ENCODE results near the gene ATP10A.

The ATP10A gene

DNA sequence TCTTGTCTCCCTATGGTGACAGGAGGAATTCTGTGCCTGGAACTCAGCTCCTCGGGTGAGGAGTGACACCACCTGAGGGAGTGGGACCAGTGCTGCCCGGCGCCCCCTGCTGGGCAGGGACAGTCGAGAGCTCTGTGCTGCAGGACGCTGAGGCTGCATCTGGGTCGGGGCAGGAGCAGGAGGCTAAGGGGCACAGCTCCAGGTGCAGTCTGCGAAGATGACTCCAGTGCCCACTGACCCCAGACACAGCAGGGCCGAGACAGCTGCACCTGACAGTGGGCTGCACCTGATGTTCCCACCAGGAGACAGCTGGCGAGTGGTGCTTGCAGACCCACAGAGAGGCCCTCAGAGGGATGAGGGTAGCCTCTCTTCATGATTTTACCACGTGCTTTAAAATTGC lies 152.9 kb downstream of the ATP10A start:
- Histone ChIP-seq H3K27ac (ENCODE audit: low read depth, low read length) (no peak overlapping the region), H3K79me2 (ENCODE audit: control insufficient read depth, insufficient read depth, low read length, unreplicated experiment) (no peaks in the 10 kb centered on the region), H3K36me3 (ENCODE audit: insufficient read depth, low read length) (no peaks in the 10 kb centered on the region), H3K4me1 (ENCODE audit: control insufficient read depth, insufficient read depth, low read length, unreplicated experiment) (no peaks in the 10 kb centered on the region), H3K4me3 (ENCODE audit: low read depth, low read length) (no peak overlapping the region), H2AFZ (ENCODE audit: low read length, unreplicated experiment) (no peak overlapping the region), H3K27me3 (ENCODE audit: insufficient read depth, low read length) (no peaks in the 10 kb centered on the region)

DNA sequence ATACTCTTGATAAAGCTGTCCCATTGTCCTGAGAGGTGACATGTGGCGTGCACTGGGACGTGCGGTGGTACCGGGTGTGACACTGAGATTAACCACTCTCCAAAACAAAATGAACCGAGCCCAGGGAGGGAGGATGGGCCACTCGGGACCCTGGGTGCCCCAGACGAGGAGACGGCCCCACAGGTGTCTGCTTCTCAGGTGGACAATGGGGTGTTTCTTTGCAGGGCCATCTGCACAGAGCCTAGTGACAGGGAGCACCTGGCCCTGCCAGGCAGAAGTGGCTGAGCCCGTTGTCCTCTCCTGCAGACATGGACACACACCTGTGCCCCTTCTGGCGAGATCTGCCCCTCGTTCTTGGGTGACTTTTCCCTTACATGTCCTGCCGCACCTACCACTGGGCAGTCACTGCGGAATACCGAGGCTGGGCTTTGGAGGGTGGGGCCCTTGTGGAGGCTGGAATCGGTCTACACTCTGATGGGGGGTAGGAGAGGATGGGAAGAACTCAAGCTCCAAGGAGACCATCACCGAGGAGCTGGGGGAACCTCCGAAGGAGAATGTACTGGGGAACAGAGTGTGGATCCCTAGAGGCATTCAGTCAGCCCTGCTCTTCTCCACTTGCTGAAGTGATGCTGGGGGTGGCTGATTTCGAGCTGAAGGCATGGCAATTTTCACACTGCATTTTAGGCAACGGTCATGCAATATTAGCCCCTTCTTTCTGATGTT lies 153.5 kb downstream of the ATP10A start:
- no peak overlapping the region for H2AFZ ChIP-seq (ENCODE audit: low read length, unreplicated experiment)
- H3K4me1 ChIP-seq (ENCODE audit: control insufficient read depth, insufficient read depth, low read length, unreplicated experiment): no peaks in the 10 kb centered on the region
- no peaks in the 10 kb centered on the region for H3K79me2 ChIP-seq (ENCODE audit: control insufficient read depth, insufficient read depth, low read length, unreplicated experiment)
- no peaks in the 10 kb centered on the region for H3K27me3 ChIP-seq (ENCODE audit: insufficient read depth, low read length)
- no peak overlapping the region for H3K27ac ChIP-seq (ENCODE audit: low read depth, low read length)
- H3K4me3 ChIP-seq (ENCODE audit: low read depth, low read length): no peak overlapping the region
- no peaks in the 10 kb centered on the region for H3K36me3 ChIP-seq (ENCODE audit: insufficient read depth, low read length)

DNA sequence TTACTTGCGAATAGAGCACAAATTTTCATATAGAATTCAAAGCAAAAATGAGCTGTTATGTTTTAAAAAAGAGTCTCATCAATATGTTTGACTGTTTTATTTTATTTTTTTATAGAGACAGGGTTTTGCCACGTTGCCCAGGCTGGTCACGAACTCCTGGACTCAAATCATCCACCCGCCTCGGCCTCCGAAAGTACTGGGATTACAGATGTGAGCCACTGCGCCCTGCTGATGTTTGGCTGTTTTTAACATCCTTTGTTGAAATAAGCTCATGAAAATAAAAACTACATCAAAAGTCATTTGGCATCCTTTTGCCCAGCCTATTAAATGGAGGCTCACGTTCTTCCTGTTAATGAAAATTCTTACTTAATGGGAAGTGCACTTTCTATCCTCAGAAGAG lies 154.7 kb downstream of the ATP10A start:
- H3K27ac ChIP-seq (ENCODE audit: low read depth, low read length): no peak overlapping the region
- H3K4me1 ChIP-seq (ENCODE audit: control insufficient read depth, insufficient read depth, low read length, unreplicated experiment): no peaks in the 10 kb centered on the region
- H2AFZ ChIP-seq (ENCODE audit: low read length, unreplicated experiment): no peak overlapping the region
- H3K36me3 ChIP-seq (ENCODE audit: insufficient read depth, low read length): no peaks in the 10 kb centered on the region
- no peak overlapping the region for H3K4me3 ChIP-seq (ENCODE audit: low read depth, low read length)
- H3K79me2 ChIP-seq (ENCODE audit: control insufficient read depth, insufficient read depth, low read length, unreplicated experiment): no peaks in the 10 kb centered on the region
- H3K27me3 ChIP-seq (ENCODE audit: insufficient read depth, low read length): no peaks in the 10 kb centered on the region

DNA sequence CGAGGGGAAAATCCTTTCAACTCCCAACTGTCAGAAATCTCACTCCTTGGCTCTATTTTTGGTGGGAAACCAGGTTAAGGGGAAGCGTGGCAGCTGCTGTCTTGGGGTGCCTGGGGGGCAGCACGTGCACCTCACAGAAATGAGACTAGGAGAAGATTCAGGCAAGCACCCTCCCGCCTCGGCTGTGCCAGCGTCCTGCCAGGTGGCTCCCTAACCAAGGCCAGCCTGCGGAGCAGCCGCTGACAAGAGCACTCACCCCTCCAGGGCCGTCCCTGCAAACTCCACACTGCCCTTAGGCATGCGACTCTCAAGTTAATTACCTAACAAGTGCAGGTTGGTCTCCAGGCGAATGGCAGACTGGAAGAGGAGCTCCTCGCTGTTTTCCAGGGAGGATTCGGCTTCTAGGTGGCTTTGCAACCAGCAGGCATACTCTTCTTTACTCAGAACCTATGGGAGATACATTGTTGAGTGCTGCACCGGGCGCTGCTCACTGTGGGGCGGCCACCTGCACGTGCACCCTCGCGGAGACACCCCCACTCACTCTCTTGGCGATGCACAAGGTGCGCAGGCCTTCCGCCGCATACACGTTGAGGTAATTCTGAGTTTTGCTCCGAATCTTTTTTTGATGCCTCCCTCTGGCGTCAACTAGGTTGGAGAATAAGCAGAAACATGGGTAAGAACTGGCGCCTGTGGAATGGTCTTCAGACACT lies 155.3 kb downstream of the ATP10A start:
- H3K36me3 ChIP-seq (ENCODE audit: insufficient read depth, low read length): no peaks in the 10 kb centered on the region
- H3K79me2 ChIP-seq (ENCODE audit: control insufficient read depth, insufficient read depth, low read length, unreplicated experiment): no peaks in the 10 kb centered on the region
- no peaks in the 10 kb centered on the region for H3K27me3 ChIP-seq (ENCODE audit: insufficient read depth, low read length)
- no peak overlapping the region for H3K27ac ChIP-seq (ENCODE audit: low read depth, low read length)
- H3K4me3 ChIP-seq (ENCODE audit: low read depth, low read length): no peak overlapping the region
- H2AFZ ChIP-seq (ENCODE audit: low read length, unreplicated experiment): no peak overlapping the region
- no peaks in the 10 kb centered on the region for H3K4me1 ChIP-seq (ENCODE audit: control insufficient read depth, insufficient read depth, low read length, unreplicated experiment)

DNA sequence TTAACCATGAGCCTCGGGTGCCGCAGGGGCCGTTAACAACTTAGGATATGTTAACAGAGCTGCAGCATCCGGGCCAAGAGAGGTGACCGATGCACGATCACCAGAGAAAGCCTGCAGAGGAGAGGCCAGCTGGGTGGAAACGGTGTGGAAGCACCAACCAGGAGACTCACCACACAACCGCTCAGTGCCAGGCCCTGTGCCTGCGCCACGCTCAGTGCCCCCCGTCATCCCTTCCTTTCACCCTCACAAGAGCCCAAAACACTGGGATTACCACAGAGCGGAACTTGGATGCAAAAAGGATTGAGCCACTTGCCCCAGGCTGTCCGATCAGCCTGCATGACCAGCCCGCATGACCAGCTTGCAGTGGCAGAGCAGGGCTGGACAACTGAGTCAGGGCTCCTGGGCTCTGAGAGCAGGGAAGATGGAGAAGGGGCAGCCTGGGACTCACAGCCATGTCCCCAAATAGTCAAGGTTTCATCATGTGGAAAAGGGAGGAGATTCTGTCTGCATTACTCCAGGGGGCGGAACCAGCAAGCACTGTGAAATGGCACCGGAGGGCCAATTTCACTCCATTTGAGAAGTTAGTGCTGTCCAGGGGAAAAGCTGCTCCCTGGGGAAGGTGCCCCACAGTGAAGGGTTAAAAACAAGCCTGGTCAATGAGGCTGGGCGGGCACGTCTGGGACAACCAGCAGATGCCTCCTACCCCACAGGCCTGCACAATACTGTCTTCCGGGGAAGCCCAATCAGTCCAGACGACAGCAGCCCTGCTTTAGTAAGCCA lies 156.8 kb downstream of the ATP10A start:
- Histone ChIP-seq H3K4me1 (ENCODE audit: control insufficient read depth, insufficient read depth, low read length, unreplicated experiment) (no peaks in the 10 kb centered on the region), H3K79me2 (ENCODE audit: control insufficient read depth, insufficient read depth, low read length, unreplicated experiment) (no peaks in the 10 kb centered on the region), H2AFZ (ENCODE audit: low read length, unreplicated experiment) (no peak overlapping the region), H3K36me3 (ENCODE audit: insufficient read depth, low read length) (no peaks in the 10 kb centered on the region), H3K27me3 (ENCODE audit: insufficient read depth, low read length) (no peaks in the 10 kb centered on the region), H3K4me3 (ENCODE audit: low read depth, low read length) (no peak overlapping the region), H3K27ac (ENCODE audit: low read depth, low read length) (no peak overlapping the region)

DNA sequence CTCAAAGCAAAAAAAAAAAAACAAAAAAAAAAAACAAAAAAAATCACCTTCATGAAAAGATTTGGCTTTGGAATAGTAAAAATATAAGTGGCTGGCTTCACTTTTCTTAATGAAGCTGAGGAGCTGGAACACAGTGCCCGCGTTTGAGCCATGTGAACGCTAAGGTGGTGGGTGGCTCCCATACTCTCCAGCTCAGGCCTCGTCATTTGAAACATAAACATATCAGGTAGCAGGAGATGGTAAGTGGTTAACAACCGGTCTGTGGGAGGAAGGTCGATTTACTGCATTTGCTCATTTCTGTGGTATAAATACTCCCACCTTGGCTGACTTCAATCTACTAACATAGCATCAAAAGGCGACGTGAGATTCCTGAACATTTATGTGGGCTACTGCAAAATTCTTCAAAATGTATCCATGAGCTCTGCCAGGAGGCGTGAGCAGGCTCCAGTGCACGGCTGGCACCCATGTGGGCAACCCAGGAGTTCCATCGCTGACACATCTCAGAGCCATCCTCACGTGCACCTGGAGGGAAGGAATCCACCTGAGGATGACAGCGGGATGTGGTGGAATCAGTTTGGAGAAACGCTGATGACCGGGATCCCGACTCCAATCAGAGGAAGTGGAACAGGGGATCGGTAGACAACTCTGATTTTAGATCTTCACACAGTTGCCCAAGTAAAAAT lies 157.6 kb downstream of the ATP10A start:
- H2AFZ ChIP-seq (ENCODE audit: low read length, unreplicated experiment): no peak overlapping the region
- H3K79me2 ChIP-seq (ENCODE audit: control insufficient read depth, insufficient read depth, low read length, unreplicated experiment): no peaks in the 10 kb centered on the region
- H3K4me3 ChIP-seq (ENCODE audit: low read depth, low read length): no peak overlapping the region
- H3K27me3 ChIP-seq (ENCODE audit: insufficient read depth, low read length): no peaks in the 10 kb centered on the region
- H3K27ac ChIP-seq (ENCODE audit: low read depth, low read length): no peak overlapping the region
- no peaks in the 10 kb centered on the region for H3K36me3 ChIP-seq (ENCODE audit: insufficient read depth, low read length)
- H3K4me1 ChIP-seq (ENCODE audit: control insufficient read depth, insufficient read depth, low read length, unreplicated experiment): no peaks in the 10 kb centered on the region

DNA sequence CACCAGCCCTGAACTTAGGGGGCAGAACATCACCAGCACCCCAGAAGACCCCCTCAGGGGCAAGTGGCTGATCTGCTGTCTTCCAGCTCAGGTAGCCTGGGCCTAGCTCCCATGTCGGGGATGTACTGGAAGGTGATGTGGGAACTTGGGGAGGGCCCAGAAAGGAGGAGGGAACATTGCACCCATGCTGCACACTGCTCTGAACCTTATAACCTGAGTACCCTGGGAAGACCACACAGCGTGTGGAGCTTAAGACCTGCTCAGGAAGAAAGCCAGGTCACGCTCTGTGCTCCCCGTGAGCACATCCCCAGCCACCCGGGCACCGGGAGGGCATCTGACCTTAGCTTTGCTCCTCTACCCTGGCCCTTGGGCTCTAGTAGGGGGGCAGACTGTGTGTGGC lies 159.4 kb downstream of the ATP10A start:
- H3K36me3 ChIP-seq (ENCODE audit: insufficient read depth, low read length): no peaks in the 10 kb centered on the region; the same call in 1 of the 2 replicates
- no peaks in the 10 kb centered on the region for H3K79me2 ChIP-seq (ENCODE audit: control insufficient read depth, insufficient read depth, low read length, unreplicated experiment)
- no peaks in the 10 kb centered on the region for H3K4me1 ChIP-seq (ENCODE audit: control insufficient read depth, insufficient read depth, low read length, unreplicated experiment)
- H3K4me3 ChIP-seq (ENCODE audit: low read depth, low read length): no peak overlapping the region
- no peak overlapping the region for H3K27ac ChIP-seq (ENCODE audit: low read depth, low read length)
- no peak overlapping the region for H2AFZ ChIP-seq (ENCODE audit: low read length, unreplicated experiment)
- no peaks in the 10 kb centered on the region for H3K27me3 ChIP-seq (ENCODE audit: insufficient read depth, low read length)

DNA sequence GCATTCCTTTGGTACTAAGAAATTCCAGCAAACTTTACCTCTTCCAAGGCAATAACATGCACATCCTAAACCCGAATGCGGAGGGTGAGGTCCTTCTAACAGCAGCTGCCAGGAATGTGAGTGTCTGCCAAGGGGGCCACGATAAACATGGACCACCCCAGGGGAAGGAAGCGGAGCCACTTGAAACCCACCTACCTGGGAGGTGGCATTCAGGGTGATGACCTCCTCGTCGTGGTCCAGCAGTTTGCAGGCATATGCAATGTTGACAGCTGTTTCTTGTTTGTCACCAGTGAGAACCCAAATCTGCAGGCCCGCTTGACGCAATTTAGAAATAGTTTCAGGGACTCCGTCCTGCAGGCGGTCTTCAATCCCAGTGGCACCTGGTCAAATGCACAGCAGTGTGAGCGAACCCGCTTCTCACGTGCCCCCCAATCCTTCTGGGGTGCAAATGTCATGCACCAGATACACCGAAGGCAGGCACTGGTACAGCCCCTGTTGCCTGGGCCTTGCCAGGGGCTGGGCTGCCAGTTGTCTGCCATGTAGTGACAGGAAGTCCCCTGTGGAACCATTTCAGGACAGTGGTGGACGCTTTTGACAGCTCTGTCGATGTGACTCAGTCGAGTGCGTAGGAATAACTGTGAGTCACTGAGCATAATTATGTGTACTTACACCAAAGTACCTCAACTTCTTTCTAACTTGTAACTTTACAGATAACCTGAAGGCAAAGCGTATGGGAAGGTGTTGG lies 161.2 kb downstream of the ATP10A start:
- Histone ChIP-seq H2AFZ (ENCODE audit: low read length, unreplicated experiment) (no peak overlapping the region), H3K27ac (ENCODE audit: low read depth, low read length) (no peak overlapping the region), H3K27me3 (ENCODE audit: insufficient read depth, low read length) (no peaks in the 10 kb centered on the region), H3K4me1 (ENCODE audit: control insufficient read depth, insufficient read depth, low read length, unreplicated experiment) (no peaks in the 10 kb centered on the region), H3K36me3 (ENCODE audit: insufficient read depth, low read length) (no peaks in the 10 kb centered on the region; the same call in 1 of the 2 replicates), H3K79me2 (ENCODE audit: control insufficient read depth, insufficient read depth, low read length, unreplicated experiment) (no peaks in the 10 kb centered on the region), H3K4me3 (ENCODE audit: low read depth, low read length) (no peak overlapping the region)

DNA sequence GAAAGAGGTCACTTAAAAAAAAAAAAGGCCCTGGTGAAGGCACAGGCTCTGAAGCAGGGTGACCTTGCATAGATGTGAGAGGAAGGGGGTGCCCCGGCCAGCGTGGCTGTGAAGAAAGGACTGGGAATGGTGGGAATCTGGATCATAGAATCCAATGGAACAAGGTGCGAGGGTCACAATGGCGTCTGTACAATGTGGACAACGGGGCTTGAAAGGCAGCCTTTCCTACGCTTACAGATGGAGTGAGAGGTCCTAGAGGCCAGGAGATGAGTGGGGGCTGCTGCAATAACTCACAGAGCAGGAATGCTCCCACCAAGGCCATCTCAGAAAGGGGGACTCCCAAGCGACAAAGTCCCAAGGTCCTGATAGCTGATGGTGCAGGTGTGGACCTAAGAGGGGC lies 162.2 kb downstream of the ATP10A start:
- Histone ChIP-seq H3K4me3 (ENCODE audit: low read depth, low read length) (no peak overlapping the region), H3K79me2 (ENCODE audit: control insufficient read depth, insufficient read depth, low read length, unreplicated experiment) (no peaks in the 10 kb centered on the region), H3K4me1 (ENCODE audit: control insufficient read depth, insufficient read depth, low read length, unreplicated experiment) (no peaks in the 10 kb centered on the region), H3K27ac (ENCODE audit: low read depth, low read length) (no peak overlapping the region), H3K36me3 (ENCODE audit: insufficient read depth, low read length) (no peaks in the 10 kb centered on the region; the same call in 1 of the 2 replicates), H2AFZ (ENCODE audit: low read length, unreplicated experiment) (no peak overlapping the region), H3K27me3 (ENCODE audit: insufficient read depth, low read length) (no peaks in the 10 kb centered on the region)

DNA sequence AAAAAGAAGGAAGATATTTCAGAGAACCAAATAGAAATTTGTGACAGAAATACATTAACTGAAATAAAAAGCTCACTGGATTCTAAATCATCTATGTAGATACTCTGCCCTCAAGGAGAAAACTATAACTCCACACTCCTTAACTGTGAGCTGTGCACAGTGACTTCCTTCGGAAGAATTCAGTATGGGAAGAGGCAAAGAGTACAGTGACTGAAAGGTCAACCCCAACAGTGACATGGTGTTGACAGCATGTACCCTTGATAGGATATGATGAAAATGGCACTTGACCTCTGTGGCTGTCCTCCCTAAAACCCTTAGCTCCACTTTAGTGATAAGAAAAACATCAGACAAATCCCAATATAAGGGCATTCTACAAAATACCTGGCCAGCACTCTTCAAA lies 165.5 kb downstream of the ATP10A start:
- Histone ChIP-seq H3K4me3 (ENCODE audit: low read depth, low read length) (no peak overlapping the region), H3K27me3 (ENCODE audit: insufficient read depth, low read length) (no peaks in the 10 kb centered on the region), H2AFZ (ENCODE audit: low read length, unreplicated experiment) (no peak overlapping the region), H3K4me1 (ENCODE audit: control insufficient read depth, insufficient read depth, low read length, unreplicated experiment) (no peaks in the 10 kb centered on the region), H3K36me3 (ENCODE audit: insufficient read depth, low read length) (no peaks in the 10 kb centered on the region; the same call in 1 of the 2 replicates), H3K27ac (ENCODE audit: low read depth, low read length) (no peak overlapping the region), H3K79me2 (ENCODE audit: control insufficient read depth, insufficient read depth, low read length, unreplicated experiment) (no peaks in the 10 kb centered on the region)
